GM12873 (cell line): ENCODE data around the gene RAB8B.

Source experiments
- CTCF ChIP-seq: IDR thresholded peaks from 2 replicates; pipeline ENCODE4 v1.5.1; 2012; ENCODE audit warnings: low read depth, mild to moderate bottlenecking, moderate library complexity, low read length, control low read depth; ENCODE audit not compliant: insufficient read depth; ENCODE audit errors: missing control alignments

The RAB8B gene

DNA sequence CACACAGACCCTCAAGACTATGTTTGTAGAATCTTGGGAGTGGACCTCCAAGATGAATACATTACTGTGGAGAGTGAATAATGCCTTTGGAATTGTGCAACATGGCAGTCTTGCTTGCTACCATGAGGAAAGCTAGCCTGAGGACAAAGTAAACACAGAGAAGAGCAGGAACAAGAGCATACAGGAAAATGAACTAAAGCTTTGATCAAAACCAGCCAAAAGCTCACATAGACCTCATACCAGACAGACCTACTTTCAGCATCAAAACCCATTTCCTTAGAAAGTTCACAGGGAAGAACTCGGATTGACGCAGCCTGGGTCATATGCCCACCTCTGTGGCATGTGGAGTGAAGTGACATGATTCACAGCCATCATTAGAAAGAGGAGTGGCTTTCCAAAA is 3.3 kb upstream of the RAB8B start:
- no peak for TF ChIP-seq CTCF

- TF ChIP-seq CTCF: no peak
Measured at GRCh38 chr15:63187589-63188226, 1.7 kb upstream of the RAB8B start.

- TF ChIP-seq CTCF: no peak
Measured at GRCh38 chr15:63188247-63188925, 1.0 kb upstream of the RAB8B start.

GRCh38 chr15:63189941-63190768 is 749 bp downstream of the RAB8B start:
- no peak for TF ChIP-seq CTCF

- TF ChIP-seq CTCF: no peak
Measured at GRCh38 chr15:63190769-63191649, 1.6 kb downstream of the RAB8B start.

GRCh38 chr15:63191895-63192618 is 2.7 kb downstream of the RAB8B start:
- TF ChIP-seq CTCF: no peak
